K562 (cell line): ENCODE measurements around the gene FAM53A.

Experiments
- HMGXB4 ChIP-seq: sonication (generic); formaldehyde crosslinking; IDR thresholded peaks from 2 replicates; pipeline ENCODE4 v1.8.1; 2023; ENCODE audit warnings: mild to moderate bottlenecking, missing genetic modification reagents
- JUN ChIP-seq, 2 experiments: sonication (generic) in 1 of 2; formaldehyde crosslinking in 1 of 2; IDR thresholded peaks; 2 replicates each; pipeline versions ENCODE4 v1.6.1 to v1.8.0; 2012 to 2022; ENCODE audit warnings: borderline replicate concordance in 2 of 2, mild to moderate bottlenecking in 2 of 2, improper control_type of control experiment in 1 of 2, low read depth in 1 of 2, low read length in 1 of 2, missing genetic modification reagents in 1 of 2
- NCOA6 ChIP-seq: fragments of 450-650 bp; IDR thresholded peaks from 2 replicates; pipeline ENCODE4 v1.6.1; 2017; ENCODE audit warnings: mild to moderate bottlenecking
- PHF21A ChIP-seq: fragments of 450-650 bp; IDR thresholded peaks from 2 replicates; pipeline ENCODE4 v1.6.1; 2017; ENCODE audit warnings: low read depth, borderline replicate concordance
- POLR2A ChIP-seq: fragments of 450-650 bp; conservative IDR thresholded peaks from 2 replicates; pipeline ENCODE4 v1.6.1; 2016
- SP1 ChIP-seq: sonication (generic); formaldehyde crosslinking; IDR thresholded peaks from 2 replicates; pipeline ENCODE4 v1.8.1; 2022; ENCODE audit warnings: mild to moderate bottlenecking, missing genetic modification reagents
- ZBTB26 ChIP-seq: fragments of 450-650 bp; formaldehyde crosslinking; IDR thresholded peaks from 2 replicates; pipeline ENCODE4 v1.4.0; 2022; ENCODE audit warnings: missing genetic modification characterization

GRCh38 chr4:1614854-1615595, 69.1 kb downstream of the FAM53A start:
- TF ChIP-seq SP1 (CRISPR knock-in tag): no peak
- TF ChIP-seq NCOA6: no peak
- no peak for TF ChIP-seq ZBTB26
- no peak for TF ChIP-seq JUN (IDR thresholded peaks at IDR 0.05; ENCODE audit: borderline replicate concordance, low read depth, low read length)
- no peak for TF ChIP-seq JUN (CRISPR knock-in tag; IDR thresholded peaks at IDR 0.05; ENCODE audit: borderline replicate concordance)
- no peak for TF ChIP-seq HMGXB4 (CRISPR knock-in tag)
- no peak for TF ChIP-seq POLR2A
- TF ChIP-seq PHF21A: no peak
